ENCODE results near the gene MYO5A.

MYO5A gene

DNA sequence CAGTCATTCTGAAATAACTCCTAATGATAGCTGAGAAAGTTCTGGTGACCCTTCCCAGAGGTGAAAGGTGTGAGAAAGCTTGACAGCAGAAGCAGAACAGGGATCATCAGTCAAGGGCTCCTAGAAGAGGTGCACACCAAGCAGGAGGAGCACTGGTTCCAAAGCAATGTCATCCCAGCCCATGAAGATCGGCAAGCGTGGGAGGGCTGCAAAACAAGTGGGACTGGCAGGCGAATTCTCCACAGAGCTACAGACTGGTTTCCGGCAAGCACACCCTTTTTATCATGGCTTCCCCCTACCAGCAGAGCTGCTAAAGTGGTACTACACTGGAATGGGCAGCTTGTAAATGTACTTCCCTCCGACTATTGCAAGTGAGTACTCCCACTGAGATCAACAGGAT is 170.7 kb downstream of the MYO5A start:
- no peak for DNase-seq

DNA sequence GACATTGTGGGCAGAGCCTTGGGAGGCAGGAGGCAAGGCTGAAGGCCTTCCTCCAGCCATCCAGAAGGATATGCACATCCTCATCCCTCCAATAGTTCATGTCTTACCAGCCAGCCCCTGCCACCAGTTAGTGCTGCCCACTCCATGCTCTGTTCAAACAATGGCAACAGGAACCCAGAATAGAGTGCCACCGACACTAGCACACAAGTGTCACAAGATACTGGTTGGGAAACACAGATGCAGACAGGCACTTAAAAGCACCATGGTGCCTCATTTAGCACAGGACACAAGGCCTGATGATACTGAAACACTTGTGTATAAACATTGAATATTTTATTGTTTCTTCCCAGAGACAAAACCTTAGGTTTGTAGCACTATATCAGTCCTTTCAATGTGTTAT is 176.6 kb downstream of the MYO5A start:
- DNase-seq: no peak

DNA sequence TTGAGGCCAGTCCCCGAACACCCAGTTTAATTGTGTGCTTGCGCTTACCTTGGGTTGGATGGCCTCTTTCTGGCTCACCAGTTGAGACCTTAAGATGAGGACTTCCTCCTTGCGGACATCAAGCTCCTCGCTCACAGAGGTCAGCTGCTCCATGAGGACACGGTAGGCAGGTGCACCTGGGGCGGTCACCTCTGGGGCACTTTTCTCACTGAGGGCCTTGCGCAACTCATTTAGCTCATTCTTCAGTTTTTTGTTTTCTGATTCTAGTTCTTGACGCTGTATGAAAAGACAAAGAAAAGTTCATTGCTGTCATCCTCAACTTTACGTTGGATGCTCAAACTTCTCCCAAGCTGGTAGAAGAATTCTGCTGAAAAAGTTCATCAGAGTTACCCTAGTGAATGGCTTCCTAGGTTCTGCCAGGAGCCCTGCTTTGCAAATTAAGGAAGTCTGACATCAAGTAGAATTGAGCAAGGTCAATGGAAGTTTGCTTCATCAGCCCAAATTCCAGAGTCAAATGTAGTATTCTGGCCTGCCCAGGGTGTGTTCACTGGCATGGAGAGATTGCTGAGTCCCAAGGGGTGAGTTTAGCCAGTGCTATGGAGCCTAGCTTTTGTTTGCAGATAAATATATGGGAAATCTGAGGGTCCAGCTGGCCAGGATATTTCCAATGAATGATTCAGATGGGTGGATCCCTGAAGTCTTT is 177.3 kb downstream of the MYO5A start:
- no peak for DNase-seq

DNA sequence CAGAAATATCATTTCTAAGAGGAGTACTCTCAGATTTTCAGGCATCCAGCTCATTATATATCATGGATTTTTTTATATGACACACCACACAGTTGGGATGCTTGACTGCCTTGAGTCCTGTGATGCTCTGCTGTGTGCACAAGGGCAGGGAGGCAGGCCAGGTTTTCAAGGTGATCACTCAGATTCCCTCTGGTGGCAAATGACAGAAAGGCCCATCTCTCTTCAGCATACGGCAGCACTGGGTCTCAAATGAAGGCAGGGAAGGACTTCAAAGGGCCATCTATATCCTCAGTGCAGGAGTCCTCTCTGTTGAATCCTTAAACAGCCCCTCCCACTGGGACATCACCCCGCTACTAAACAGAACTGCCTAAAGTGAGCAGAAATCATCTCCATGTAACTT is 178.3 kb downstream of the MYO5A start:
- no peak for DNase-seq

DNA sequence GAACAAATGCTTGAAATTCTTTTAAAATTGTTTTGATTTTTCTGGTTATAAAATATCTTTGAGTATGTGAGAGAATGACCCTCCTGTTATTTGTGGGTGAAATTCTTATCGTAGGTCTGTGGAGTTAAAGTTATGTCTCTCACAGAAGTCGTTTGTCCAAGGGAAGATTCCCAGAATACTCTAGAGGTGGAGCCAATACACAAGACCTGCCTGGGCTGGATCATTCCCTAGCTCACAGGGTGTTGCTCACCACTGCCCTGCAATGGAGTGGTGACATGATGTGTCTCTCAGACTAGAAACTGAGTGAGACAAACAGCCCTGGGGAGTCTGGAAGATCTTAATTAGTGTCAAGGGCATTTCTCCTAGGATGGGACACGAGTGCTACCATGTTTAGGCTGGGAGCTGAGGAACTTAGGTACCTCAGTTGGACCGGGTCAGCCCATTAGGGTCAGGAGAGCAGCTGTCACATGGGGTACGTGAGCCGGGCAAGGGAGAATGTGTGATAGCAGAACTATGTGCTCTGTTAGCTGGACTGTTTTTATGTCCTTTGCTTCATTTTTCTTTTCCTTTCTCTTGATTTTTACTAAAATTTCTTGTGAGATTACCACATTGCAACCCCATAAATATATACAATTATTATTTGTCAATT is 179.5 kb downstream of the MYO5A start:
- DNase-seq: no peak

DNA sequence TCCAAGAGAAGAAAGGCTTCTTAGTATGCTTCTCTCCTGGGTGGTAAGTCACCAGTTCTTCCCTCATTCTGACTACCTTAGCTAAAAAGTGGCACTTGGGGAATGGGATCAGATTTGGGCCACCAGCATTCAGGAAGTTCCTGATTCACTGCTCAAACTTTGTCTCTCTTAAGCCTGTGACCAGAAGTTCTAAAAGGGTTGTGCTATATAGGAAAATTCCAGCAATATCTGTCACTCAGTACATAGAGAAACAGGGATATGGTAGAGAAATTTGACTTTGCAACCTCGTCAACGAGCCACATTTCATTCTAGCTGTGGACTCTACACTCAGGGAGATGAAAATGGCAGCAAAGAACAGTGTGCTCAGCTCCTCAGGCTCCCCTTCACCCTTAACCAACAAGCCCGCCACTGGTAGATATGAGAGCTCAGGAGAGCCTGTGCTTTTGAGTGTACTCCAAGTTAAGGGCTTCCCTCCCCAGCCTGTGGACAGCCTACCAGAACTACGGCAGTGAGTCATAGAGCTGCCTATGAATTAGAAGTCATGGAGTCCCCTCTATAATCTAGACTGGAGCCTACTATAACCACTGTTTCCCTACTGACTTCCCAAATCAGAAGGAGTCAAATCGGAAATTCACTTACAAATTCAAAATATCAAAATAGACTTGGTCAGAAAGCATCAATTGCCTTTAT is 180.5 kb downstream of the MYO5A start:
- no peak for DNase-seq

DNA sequence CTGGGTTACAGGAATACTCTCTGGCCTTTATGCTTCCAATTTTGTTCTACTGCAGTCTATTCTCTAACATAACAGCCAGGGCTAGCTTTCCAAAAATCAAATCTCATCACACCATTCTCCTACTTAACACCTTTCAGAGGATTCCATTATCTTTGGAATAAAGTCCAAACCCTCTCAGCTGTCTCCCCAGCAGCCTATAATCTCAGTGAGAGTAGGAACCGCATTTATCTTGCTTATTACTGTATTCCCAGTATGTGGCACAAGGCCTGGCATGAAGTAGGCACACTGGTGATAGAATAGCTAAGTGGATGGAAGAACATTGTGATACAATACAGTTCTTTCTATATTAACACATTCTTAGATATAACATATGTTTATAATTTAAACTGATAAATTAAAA is 184.1 kb downstream of the MYO5A start:
- no peak for DNase-seq

DNA sequence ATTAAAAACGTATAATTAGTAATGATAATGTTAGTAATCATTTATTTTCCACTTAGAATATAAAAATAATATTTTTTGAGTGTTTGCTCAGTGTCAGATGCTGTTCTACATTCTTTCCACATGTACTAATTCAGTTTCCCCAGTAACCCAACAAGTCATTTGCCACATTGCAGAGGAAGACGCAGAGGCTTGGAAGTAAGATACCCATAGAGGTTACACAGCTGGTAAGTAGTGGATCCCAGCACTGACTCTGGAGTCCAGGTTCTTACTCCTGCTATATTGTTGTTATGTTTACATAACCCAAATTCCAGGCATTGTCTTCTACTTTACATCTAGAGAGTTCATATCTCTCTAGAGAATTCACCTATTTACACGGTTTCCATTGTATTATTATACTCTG is 184.8 kb downstream of the MYO5A start:
- DNase-seq: no peak

DNA sequence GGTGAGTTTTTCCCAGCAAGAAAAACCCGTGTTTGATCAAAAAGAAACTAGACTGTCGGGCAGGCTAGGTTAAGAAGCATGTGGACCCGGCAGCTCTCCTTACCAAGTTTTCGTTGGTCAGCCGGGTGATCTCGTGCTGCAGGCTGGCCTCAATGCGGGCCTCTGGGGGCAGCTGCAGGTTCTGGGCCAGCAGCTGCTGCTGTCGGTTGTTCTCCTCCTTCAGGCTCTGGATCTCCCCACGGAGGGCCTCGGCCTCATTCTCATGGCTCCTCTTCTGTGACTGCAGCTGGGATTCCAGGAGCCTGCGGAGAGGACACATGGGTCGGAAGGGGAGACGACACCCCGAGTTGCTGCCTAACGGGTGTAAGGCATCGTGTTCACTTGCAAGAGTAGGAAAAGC is 188.6 kb downstream of the MYO5A start:
- DNase-seq: no peak

DNA sequence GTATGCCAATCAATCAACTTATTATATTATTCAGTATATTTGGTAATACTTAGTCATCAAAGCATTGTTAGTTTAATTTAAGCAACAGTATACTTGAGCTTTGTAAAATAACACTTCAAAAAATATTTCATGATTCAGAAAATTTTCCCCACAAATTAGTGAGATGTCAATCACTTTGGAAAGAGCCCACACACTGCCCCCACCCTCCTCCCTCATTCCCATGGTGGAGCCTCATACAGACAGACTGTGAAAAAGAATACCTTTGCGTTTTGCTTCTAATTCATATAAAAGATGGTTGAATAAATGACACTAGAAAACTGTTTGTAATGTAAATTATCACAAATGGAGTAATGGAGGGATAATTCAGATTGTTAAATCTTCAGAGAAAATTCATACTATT is 189.8 kb downstream of the MYO5A start:
- no peak for DNase-seq

DNA sequence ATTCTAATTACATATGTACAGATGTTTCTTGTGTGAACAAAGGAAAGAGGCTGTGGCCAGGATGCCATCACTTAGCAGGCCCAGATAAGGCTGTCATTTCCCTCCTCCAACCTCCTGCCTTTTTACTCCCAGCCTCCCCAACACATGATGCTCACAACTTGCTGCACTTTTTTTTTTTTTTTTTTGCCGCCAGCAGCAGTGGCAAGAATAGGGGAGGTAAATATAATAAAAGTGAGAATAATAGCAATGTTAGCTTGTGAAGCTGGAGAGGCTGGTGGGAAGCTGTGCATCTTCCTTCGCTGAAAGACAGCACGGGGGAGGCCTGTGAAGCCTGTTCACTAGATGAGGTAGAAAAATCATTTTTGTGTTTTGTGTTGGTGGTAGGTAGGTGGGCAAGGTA is 190.6 kb downstream of the MYO5A start:
- DNase-seq: no peak

DNA sequence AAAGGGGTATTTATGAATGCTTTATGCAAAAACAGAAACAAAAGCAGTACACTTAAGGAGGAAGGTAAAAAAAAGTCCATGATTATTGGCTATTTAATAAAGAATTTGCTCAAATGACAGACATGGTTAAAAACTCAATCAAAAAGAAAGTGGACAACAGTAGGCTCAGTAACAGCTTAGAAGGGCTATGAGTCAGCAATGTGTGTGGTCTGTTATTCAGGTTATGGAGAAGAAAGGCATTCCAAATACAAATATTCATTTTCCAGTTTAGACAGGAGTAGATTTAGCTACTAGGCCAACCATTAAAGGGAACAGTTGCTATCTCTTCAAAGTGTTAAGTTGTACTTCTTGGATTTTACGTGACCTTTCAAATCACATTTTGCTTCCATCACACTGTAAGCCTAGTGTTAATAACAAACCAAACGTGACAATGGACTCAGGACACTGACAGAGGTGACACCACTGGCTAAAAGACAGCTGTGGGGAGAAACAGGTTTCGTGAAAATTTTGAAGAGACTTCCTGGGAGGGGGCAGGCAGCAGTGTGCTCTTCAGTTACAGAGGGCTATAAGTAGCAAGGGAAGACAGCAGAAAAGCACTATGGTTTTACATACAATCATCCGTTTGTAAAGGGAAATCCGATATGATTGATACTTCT is 191.4 kb downstream of the MYO5A start:
- DNase-seq: no peak

DNA sequence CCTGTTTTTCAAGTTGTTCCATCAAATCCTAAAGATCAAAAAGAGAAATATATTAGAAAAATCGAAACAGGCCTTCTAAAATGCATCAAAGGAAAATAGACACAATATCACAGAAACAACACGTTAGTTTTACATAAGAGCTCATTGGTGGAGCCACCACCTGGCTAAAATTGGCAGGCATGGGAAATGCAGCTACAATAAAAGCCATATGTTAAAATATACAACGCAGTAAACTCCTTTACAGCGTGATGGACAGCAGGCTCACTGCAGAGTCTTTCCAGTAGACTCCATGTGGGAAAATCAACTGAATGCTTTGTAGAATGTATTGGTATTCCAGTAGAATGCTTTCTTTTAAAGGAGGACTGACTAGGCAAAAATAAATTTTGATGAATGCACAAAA is 192.2 kb downstream of the MYO5A start:
- DNase-seq: no peak

DNA sequence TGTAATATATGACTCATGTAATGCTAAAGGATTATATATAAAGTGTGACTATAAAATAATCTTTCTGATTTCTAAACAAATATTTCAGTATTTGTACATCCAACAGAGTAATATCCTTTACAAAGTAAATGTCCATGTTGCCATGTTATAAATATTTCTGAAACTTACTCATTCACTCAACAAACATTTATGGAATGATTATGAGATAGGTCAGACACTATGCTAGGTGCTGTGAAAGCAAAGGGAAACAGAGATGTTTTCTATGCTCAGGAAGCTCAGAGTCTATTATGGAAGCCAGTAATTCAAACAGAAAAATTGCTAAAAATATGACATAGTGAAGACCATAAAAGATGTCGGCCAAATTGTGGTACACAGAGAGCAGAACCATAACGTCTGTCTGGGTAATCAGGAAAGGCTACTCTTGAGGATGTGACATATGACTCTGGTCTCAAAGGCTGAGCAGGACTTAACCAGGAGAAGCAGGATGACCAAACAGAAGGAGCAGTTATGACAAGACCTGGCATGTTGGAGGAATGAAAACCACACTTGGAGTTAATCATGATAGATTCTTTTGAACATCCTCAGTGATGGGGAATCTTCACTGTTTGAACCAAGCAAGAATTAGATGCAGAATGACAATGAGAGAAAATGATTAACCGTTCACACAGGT is 194.1 kb downstream of the MYO5A start:
- no peak for DNase-seq

DNA sequence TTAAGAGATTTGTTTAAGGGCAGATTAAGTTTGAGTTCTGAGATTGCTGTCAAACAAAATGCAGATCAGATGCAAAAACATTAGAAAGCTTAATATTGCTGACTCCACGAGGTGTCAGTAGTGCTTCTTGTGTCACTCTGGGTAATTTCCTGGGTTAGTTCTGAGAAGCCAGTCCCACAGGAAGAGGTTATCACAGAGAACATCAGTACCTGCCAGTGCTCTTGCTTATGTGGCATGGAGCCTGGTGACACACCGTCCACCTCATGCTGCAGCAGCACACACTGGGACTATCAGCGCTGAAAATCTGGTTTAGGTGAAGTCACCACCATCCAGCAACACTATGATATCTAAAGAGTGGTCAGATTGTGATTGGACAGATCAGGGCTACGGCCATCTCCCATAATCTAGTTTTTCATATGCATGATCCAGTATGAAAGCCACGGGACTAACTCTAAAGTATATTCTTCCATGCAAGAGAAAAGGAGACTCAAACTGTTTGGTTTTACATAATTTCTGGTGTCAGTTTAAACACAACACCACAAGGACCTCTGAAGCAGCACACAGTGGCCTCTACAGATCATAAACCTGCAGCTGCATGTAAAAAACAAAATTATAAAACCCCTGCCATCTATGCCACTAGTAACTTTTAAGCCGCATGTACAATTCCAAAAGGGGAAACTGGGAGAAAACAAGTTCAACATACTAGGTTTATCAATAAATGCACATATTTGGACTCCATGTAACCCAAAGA is 197.0 kb downstream of the MYO5A start:
- DNase-seq: peak; percentile 78

DNA sequence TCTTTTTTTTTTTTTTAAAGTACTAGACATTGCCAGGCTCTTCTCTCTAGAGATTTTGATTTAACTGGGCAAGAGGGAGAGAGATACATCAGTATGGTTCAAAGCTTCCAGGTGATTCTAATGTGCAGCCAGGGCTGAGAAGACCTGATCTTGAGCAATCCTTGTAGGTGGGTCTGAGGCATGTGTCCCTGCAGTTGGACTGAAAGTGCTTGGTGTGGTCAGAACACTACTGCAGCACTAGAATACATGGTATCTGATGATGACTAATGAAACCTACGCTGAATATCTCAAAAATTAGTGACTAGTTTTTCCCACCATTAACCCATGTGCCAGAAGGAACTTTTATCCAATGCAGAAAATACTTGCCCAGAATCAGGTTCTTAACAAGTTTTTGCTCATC is 198.7 kb downstream of the MYO5A start:
- DNase-seq: no peak

DNA sequence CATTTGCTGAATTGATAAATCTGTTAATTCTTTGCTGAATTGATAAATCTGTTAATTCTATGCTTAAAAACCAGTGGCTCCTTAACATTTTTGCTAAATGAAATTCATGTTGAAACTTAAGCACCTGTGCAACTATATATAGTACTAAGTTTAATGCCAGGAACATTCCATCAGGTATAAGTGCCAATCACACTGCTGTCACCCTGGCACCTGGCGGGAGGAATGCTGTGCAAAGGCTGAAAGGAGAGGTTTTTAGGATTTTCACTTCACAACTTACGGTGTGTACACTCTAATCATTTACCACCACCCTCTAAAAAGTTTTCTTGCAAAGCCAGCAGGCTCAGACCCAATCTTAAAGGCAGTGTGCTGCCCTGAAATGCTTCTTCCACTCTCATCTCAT is 199.5 kb downstream of the MYO5A start:
- DNase-seq: no peak

DNA sequence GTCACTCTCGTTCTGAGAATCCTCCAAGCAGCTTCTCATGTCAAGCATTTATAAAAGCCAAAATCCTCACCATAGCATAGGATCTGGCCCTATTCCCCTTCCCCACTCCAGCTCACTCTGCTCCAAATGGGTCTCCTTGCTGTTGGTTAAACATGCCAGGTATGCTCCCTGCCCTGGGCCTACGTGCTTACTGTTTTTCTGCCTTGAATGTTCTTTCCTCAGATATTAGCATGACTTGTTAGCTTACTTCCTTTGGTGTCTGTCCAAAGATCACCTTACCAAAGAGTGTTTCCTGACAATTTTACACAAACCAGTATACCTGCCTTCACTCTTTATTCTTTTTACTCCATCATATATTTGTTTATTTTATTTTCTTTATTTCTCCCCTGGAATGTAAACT is 200.0 kb downstream of the MYO5A start:
- DNase-seq: no peak

DNA sequence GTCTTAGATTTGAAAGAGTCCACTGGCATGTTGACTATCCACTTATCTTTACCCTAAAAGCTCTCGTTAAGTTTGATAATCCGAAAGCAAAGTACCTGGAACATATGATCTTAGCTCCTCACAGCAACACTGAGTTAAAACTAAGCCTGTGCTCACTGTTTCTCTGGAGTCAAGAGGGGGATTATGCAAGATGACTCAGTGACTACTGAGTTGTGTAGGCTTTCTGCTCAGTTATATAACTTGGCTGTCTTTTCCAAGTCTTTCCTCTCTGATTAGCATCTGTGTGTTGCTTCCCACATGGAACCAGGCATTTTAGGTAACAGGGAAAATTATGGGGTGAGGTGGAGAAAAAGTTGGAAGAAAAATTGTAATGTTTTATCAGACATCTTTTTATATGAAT is 201.9 kb downstream of the MYO5A start:
- no peak for DNase-seq

DNA sequence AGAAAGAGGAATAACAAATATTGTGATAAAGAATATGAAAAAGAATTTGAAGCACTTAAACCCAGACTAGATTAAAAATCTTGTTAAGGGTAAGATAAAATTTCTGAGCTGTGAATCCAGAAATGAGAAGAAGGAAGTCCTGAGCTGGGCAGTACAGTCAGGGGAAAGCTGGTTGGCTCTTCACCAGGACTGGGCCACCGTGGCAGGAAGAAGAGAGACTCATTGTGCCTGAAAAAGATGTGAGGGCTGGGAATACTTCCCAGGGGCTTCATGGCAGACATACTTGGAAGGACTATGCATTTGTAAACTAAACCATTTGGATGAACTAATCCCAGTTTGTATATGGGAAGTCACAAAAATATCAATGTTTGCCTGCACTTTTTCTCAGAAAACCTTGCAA is 204.6 kb downstream of the MYO5A start:
- no peak for DNase-seq

DNA sequence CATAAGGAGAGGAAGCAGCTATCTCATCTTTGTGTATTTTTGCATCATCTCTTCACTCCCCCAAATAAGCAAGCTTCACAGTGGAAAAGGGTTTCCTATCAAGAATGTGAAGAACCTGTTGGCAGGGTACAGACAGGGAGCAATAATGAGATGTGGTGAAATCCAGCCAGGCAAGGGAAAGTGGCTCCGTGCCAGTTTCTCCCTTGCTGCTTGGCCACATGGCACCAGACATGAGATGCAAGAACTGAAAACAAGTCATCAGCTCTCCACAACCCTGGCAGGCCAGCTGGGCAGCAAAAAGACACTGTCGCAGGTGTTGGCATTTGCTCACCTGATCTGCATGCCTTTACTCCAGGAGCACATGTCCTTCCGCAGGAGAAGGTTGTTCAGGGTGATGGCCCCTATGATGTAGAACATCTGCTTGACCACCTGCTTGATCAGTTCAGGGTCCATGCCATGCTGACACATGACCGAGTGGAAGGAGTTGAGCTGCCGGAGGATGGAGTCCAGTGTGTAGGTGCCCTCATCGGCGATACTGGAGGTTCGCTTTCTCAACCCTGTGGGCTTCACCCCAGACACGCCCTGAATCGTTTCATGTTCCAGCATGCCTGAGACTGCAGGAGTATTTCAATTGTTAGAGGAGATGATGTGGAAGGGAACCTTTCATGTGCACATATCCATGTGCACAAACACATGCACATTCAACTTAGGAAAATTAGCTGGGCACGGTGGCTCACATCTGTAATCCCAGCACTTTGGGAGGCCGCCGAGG is 209.8 kb downstream of the MYO5A start:
- DNase-seq: no peak

DNA sequence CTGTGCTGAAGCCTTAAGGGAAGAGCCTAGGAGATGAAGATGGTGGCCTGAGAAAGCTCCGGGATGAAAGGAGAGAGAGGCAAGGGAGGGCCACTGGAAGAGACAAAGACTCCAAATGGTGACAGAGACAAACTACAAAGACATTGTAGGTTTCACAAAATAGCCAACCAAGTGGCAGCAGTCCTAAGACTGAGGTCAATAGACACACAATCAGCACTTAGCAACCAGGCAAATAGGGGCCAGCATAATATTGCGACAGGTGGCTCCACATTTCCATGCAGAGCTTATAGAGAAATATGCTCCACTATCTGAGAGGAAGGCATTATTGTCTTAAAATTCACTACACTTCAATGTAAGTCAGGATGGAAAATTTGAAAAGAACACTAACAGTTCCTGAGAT is 211.0 kb downstream of the MYO5A start:
- DNase-seq: no peak
